GM08714 (cell line): Measurements from ENCODE around the gene ELP2.

Experiments
- H3K4me3 ChIP-seq: fragments of 200-500 bp; sonication (Bioruptor generic); 2 replicates; pipeline ENCODE4 v1.5.1; 2014; ENCODE audit warnings: mild to moderate bottlenecking, low read length, inconsistent platforms
- ZNF274 ChIP-seq: IDR thresholded peaks from 2 replicates; pipeline ENCODE4 v1.6.1; 2012; ENCODE audit warnings: mild to moderate bottlenecking, low read depth, low read length

Gene ELP2

DNA sequence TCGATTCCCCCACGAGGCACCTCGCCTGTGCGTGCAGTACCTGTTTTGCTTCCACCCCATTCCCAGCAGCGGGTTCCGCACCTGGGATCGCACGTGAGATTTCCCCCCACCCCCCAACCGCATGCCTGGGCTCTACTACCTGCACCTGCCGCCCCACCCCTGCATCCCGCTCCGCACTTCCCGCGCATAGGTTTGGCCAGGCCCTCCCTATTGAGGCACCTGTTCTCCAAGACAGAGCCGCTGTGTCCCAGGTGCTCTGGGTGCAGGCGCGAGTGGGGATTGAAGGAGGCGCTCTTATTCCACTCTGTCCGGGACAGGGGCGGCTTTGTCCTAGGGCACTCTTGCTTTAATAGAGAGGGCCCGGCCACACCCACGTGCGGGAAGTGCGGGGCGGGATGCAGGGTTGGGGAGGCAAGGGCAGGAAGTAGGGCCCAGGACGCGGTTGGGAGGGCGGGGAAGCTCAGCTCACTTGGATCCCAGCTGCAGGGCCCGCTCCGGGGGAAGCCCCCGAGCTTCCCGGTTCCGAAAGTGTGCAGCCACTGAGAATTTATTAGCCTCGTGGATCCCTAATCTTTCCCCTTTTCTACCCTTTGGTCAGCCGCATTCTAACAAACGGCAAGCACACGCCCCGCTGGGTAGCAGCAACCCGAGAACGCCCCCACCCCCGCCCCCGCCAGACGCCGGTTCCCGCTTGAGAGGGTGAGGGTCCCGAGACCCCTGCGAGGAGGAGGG is 56.9 kb downstream of the ELP2 start:
- no peak for TF ChIP-seq ZNF274
- peak overlapping the region; percentile 56; the same call in 1 of the 2 replicates for H3K4me3 ChIP-seq

DNA sequence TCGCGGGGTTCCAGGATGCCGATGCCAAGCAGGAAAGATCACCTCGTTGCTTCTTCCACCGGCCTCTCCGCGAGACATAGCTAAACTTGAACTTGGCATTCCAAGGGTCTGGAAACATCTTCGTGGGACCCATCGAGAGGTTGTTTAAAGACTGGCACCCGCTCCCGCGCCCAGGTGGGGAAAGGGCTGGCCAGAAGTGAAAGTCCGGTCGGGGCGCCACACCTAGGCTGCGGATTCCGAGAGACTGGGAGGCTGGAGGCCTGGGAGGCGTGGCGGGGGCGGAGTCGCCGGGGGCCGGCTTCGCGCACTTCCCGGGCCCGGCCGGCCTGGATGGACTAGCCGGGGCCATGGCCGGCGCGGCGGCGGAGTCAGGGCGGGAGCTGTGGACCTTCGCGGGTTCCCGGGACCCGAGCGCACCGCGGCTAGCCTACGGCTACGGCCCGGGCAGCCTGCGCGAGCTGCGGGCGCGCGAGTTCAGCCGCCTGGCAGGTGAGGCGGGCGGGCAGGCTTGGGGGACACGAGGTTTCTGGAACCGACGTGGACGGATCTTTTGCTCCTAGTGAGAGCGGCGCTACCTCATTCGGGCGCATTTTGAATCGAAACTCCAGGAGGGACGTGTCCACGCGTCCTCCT is 57.6 kb downstream of the ELP2 start, which contains the start of gene MOCOS:
MOCOS (plus strand) TSS at position 305 of the 633 bp plus-strand sequence; CDS start at position 348, 43 bp downstream.
- peak within 1 kb of the TSS; percentile 56; the same call in 1 of the 2 replicates for H3K4me3 ChIP-seq
- TF ChIP-seq ZNF274, result no peak

DNA sequence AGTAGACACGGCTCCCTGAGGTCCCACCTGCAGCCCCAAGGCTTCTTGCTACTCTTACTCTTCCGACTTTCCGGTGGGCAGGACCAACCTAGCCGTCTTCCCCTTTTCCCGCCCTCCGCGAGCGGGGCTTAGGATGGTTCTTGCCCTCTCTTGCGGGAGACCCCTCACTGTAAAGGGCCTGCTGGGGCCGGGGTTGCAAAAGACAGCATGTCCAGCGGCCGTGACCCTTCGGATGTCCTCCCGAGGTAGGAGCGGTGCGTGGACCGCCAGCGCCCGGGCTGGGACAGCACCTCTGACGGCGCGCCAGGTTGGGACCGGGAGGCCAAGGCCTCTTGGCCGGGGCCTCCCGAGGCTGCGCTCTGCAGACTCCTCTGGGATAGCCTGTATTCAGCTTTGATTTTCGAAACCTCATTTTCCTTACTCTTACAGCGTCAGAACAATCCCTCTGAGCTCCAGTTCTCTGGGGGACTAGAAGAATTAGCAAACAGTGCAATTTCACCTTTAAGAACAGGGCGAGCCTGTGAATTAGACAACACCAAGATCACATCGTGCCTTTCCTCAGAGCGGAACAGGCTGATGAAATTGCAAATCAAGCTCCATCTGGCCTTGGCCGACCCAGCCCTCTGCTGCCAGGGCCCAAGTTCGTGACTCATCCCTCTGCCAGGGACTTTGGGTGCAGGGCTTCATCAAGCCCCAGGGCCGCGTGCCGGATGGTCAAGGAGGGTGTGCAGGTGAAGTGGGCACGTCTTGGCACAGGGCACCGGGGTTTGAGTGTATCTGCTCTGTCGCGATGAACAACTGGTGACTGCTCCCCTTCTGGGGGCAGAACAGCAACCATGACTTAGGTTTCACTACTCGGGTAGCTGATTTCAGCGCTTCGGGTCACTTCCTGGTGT is 58.4 kb downstream of the ELP2 start:
- peak overlapping the region; percentile 56; the same call in 1 of the 2 replicates for H3K4me3 ChIP-seq

DNA sequence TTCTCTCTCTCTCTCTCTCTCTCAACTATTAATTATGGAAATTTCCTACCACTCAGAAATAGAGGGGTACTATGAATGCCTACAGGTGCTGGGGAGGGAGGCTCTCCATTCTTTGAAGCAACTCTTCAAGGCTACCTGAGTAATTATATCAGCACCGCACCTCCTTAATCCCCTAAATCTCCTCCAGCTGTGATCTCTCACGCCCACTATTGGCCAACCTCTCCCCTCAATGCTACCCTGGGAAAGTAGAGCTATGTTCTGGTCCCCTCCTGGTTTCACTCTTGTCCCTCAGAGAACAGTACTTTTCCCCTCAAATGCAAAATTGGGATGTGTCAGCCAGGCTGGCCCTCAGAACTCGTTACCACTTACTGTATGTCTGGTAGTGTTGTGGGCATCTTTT is 59.2 kb downstream of the ELP2 start:
- no peak for TF ChIP-seq ZNF274
- H3K4me3 ChIP-seq, result no peak overlapping the region

More for the DNA sequence above, 58.4 kb downstream of the ELP2 start:
- TF ChIP-seq ZNF274, result no peak

DNA sequence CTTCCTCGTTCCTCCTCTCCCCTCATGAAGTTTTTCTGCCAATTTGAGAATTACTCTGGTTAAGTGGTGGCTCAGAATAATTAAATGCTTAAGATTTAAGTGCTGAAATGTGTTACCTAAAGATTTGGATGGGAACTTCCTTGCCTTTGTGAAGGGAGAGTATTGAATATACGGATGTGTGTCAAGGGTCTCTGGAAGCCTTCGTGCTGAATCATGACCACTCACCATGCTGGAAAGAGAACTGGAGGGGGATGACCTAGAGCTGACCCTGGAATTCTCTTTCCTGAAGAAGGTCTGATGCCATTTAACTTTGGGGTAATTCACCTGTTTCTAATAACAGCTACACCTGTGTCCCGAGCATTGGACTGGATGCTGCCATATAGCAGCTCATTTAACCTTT is 59.8 kb downstream of the ELP2 start:
- H3K4me3 ChIP-seq, result no peak overlapping the region
- TF ChIP-seq ZNF274, result no peak

DNA sequence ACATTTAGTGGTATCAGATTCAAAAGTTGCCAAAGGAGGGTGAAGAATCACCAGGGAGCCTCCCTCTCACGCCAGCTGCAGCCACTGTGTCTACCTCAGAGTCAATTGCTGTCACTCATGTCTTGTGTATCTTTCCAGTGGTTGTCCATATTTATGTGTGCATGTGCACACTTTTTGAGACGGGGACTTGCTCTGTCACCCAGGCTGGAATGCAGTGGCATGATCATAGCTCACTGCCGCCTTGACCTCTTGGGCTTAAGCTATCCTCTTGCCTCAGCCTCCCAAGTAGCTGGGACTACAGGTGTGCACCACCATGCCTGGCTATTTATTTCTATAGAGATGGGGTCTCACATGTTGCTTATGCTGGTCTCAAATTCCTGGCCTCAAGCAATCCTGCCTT is 61.6 kb downstream of the ELP2 start:
- no peak for TF ChIP-seq ZNF274

DNA sequence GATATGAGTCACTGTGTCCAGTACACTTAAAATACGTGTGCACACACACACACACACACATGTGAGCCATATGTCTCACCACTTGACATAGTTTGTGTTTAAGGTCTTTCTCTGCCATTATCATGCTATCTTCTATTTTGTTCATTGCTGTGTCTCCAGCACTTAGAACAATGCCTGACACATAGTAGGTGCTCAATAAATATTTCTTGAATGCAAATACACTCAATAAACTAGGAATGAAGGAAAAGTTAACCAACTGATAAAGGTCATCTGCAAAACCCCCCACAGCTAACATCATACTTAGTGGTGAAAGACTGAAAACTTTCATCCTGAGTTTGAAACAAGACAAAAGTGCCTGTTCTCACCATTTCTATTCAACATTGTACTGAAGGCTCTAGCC is 62.0 kb downstream of the ELP2 start:
- TF ChIP-seq ZNF274, result no peak
- H3K4me3 ChIP-seq, result no peak overlapping the region

More for the DNA sequence above, 61.6 kb downstream of the ELP2 start:
- H3K4me3 ChIP-seq, result no peak overlapping the region

DNA sequence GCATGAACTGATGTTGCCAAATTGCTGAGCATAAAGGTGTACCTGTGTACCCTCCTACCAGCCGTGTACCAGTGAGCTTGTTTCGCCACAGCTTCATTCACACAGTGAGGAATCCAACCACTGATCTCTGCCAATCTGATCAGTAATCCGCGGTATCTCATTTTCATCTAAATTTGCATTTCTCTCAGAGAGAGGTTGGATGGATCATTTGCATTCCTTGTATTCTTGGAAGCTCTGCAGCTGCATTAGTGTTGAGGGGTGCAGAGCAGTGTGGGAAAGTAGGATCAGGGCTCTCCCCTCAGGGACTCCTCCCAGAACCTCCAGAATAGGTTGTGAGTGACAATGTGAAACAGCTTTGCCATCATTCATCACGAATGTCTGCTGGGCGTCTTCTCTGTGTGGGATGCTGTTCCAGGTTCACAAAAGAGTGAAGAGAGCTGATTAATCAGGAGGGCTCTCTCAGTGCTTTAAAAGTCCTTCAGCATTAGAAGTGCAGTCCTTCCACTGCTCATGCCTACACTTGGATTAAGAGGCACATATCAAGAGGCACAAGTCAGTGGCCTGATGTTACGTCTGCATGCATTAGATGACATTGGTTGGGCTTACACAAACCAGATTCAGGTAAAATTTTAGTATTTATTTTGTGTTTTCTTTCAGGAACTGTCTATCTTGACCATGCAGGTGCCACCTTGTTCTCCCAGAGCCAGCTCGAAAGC is 65.1 kb downstream of the ELP2 start:
- TF ChIP-seq ZNF274, result no peak

DNA sequence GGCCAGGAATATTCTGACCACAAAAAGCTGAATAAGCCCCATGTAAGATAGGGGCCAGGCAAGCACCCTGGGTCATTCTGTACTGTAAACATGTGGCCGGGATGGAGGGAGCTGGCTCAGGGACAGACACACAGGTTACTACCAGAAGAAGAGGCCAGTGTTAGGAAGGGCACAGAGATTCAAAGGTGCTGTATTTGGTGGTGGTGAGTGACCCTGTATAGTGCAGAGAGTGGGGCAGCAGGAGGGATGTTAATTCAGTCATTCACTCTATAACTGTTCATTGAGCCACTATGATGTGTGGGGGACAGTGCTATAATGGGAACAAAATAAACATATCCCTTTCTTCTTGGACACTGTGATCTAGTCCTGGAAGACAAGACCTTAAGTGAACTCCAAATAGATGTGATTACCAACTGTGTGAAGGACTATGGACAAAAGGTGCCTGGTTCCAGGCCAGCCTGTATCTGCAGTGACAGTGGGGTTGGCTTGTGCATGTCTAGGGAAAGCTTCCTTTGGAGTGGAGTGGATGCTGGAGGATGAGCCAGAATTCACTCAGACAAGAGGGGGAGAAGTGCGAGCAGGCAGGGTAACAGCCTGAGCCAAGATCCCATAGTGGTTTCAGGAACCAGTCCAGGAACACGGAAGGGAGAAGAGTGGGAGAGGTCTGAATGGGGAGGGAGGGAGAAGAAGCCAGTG is 65.9 kb downstream of the ELP2 start:
- no peak overlapping the region for H3K4me3 ChIP-seq
- TF ChIP-seq ZNF274, result no peak

More for the DNA sequence above, 65.1 kb downstream of the ELP2 start:
- H3K4me3 ChIP-seq, result no peak overlapping the region

DNA sequence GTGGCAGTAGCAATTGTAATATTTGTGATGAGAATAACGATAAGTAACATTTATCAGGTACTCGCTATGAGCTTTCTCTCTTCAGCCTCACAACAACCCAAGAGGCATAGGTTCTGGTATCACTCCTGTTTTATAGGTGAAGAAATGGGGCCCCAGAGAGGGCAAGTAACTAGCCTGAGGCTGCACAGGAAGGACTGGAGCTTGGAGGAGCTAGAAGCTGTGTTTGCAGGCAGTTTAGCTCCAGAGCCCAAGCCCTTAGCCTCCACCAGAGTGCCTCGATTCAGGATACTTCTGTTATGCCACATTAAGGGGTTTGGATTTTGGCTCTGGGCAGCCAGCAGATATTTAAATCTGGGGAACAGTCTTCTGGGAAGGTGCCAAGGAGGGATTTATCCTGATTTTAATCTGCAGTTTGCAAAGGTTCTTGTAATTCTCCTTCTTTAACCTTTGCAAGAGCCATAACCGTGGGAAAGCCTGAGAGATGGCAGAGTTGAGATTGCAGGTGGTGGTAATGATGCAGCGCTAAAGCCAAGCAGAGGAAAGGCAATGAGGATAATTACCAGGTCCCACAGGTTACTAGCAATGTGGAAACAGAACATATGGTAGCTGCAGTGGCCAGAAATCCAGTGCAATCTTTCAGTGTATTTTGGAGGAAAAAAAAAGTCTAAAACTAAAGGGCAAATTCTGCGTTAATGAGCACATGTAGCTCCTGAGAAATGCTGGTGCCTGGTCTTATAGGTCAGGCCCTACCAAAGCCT is 66.7 kb downstream of the ELP2 start:
- no peak overlapping the region for H3K4me3 ChIP-seq
- TF ChIP-seq ZNF274, result no peak

DNA sequence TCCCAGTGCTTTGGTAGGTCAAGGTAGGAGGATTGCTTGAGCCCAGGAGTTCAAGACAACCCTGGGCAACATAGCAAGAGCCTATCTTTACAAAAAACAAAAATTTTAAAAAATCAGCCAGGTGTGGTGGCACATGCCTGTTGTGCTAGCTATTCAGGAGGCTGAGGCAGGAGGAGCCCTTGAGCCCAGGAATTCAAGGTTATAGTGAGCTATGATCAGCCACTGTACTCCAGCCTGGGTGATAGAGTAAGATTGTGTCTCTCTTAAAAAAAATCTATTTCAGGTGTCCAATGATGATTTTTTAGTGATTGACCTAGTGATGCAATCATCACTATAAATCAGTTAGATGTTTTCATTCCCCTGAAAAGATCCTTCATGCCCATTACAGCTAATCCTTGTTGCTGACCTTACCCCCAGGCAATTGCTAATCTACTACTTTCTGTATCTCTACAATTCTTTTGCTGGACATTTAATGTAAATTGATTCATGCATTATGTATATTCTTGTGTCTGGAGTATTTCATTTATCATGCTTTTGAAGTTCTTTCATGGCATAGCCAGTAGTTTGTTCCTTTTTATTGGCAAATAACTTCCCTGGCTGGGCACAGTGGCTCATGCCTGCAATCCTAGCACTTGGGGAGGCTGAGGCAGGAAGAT is 67.9 kb downstream of the ELP2 start:
- no peak overlapping the region for H3K4me3 ChIP-seq
- no peak for TF ChIP-seq ZNF274

DNA sequence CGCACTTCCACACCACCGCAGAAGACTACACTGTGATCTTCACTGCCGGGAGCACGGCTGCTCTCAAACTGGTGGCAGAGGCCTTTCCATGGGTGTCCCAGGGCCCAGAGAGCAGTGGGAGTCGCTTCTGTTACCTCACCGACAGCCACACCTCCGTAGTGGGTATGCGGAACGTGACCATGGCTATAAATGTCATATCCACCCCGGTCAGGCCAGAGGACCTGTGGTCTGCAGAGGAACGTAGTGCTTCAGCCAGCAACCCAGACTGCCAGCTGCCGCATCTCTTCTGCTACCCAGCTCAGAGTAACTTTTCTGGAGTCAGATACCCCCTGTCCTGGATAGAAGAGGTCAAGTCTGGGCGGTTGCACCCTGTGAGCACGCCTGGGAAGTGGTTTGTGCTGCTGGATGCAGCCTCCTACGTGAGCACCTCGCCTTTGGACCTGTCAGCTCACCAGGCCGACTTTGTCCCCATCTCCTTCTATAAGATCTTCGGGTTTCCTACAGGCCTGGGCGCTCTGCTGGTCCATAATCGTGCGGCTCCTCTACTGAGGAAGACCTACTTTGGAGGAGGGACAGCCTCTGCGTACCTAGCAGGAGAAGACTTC is 70.1 kb downstream of the ELP2 start:
- TF ChIP-seq ZNF274, result no peak

More for the DNA sequence above, 70.1 kb downstream of the ELP2 start:
- no peak overlapping the region for H3K4me3 ChIP-seq
